Measurements from ENCODE around the gene MAP3K8.

- TF ChIP-seq CTCF (conservative IDR thresholded peaks at IDR 0.05), result no peak
- TF ChIP-seq ZFX (IDR thresholded peaks at IDR 0.05), result no peak
These were observed 75.5 kb downstream of the MAP3K8 start for GRCh38 chr10:30509508-30509907.
